NCI-H2029 treated with DMSO at 0.1 percent for 48 hours (cell line): ENCODE measurements around the gene MYH6.
"Not testable (repeated sequence)": the region's sequence is repeated elsewhere in the genome, so short reads cannot be mapped to it uniquely, and the experiment has no call there.

Experiments
- DNase-seq: peaks from one replicate; lab custom pipeline; 2025; lab: John Stamatoyannopoulos, UW

Gene MYH6

DNA sequence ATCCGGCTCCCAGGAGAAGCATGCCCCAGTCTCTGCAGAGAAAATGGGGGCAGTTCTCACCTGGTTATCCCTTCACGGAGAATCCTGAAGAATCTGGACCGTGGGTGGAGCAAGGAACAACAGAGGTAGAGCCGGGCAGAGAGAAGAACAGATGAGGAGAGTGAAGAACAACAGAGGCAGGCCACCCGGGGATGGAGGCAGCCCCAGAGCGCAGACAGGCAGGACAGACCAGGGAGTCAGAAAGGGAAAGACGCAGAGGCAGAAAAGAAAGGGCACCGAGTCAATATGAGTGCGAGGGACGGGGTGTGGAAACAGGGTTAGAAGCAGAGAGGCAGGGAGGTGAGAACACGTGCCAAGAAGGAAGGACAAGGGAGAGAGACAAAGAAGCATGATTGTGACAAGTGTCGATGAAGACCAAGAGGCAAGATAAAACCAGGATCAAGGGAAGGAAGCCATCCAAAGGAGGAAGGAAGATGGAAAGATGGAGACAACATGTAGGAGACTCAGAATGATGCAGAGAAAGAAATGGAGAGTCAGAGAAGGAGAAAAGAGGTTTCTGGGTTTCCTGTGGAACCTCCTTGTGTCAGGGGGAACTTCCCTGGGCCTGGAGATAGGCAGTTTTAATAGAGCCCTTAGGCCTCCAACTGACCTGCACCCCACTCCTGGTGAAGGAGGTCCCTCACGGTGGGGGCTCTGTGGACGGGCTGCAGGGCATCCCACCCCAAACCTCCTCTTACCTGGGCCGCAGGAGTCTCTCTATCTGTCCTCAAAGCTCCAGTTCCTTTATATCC lies at the start of gene MYH6:
Gene MYH6 (minus strand): TSS at position 758 of the 791 bp plus-strand sequence. CDS start 1,050 bp downstream, outside the sequence.
- DNase-seq: no peak

DNA sequence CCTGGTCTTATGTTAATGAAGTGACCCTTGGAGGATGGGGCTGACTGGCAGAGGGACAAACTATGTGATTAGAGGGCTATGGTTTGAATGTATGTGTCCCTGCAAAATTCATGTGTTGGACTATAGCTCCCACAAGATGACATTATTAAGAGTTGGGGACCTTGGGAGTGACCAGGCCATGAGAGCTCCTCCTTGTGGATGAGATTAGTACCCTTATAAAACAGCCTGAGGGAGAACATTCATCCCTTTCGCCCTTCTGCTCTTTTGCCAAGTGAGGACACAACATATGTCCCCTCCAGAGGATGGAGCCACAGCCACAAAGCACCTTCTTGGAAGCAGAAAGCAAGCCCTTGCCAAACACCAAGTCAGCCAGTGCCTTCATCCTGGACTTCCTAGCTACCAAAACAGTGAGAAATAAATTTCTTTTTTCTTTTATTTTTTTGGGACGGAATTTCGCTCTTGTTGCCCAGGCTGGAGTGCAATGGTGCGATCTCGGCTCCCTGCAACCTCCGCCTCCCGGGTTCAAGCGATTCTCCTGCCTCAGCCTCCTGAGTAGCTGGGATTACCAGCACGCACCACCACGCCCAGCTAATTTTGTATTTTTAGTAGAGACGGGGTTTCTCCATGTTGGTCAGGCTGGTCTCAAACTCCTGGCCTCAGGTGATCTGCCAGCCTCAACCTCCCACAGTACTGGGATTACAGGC lies 49.0 kb upstream of the MYH6 start:
- DNase-seq: not testable (repeated sequence)

DNA sequence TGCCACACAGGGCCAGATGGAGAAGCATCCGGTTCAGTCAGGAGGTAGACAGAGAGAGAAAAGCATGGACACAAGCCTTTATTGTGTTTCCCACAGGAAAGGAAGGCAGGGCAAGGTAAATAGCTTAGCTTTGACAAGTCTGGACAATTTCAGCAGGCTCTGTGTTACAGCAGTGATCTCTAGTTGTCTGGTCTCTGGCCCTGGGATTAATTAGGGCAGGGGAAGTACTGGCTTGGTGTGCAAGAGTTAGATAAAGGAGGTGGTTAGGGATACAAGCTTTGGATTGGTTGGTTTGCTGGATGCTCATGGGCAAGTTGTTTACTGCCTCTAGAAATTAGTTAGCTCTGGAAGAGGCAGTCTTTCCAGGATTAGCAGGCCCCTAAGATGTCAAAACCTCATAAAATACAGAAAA lies 46.4 kb upstream of the MYH6 start:
- DNase-seq: no peak

DNA sequence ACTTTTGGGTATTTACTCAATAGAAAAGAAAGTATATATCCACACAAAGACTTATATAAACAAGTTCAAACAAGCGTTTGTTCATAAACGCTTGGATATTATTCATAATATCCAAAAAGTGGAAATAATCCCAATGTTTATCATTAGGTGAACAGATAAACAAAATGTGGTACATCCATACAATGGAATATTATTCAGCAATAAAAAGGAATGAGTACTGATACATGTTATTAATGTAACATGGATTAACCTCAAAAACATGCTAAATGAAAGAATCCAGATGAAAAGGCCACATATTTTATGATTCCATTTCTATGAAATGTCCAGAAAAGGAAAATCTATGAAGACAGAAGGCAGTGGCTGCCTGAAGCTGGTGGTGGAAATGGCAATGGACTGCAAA lies 44.2 kb upstream of the MYH6 start:
- DNase-seq: no peak

DNA sequence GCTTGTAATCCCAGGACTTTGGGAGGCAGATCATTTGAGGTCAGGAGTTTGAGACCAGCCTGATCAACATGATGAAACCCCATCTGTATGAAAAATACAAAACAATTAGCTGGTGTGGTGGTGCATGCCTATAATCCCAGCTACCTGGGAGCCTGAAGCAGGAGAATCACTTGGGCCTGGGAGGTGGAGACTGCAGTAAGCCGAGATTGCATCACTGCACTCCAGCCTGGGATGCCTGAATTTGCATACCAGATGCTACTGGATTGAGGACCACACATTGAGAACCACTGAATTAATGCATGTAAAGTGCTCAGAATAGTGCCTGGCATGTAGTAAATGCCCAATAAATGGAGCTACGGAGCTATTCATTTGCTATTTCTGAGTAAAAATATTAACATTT lies 42.3 kb upstream of the MYH6 start:
- no peak for DNase-seq

DNA sequence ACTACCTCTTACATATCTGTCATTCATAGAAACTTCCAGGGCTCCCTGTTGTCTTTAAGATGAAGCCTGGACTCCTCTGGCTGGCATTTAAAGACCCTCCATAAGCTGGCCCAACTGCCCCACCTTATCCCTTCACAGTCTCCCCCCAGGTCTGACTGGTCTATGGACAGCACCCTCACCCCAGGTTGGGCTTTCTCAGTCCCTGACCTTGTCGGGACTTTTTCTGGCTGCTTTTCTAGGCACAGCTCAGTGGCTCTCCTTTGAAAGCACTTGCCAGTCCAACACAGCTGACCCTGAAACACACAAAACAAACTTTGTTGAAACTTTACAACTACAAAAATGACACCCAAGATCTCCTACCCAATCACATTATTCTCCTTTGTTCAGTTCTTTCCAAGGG lies 41.2 kb upstream of the MYH6 start:
- no peak for DNase-seq

DNA sequence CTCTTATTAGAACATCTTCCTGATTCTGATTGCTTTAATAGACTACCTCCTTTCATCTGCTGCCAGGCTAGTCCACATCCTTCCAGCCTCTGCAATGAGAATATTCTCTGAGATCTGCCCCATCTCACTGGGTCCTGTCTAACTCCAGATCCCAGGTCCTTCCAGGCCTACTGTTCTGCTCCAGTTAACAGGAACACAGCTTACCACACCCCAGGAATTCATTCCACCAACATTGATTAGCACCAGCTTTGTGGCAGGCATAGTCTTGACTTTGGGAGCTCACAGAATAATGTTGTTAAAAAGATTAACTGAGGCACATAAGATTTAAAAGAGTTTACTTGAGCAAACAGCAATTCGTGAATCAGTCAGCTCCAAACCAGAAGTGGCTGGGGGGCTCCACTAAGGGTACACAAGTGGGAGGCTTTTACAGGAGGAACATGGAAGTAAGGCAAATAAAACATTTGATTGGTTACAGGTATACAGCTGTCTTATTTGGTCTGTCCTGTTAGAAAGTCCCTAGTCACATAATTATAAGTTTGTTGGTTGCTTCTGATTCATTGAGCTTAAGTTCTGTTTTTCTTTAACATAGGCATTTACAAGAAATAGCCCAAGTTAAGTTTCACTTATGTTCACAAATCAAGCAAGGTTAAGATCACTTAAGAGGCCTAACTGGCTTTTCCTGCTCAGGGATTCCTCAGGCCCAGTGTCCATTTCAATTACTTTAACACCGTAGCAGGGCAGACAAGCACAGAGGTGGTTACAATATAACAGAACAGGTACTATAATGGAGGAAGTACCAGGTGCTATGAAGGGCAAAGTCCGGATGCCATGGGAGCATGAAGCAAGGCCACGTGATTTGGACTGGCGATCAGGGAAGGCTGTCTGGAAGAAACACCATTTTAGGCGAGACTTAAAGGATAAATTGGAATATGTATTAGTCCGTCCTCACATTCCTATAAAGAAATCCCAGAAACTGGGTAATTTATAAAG lies 39.6 kb upstream of the MYH6 start:
- no peak for DNase-seq

DNA sequence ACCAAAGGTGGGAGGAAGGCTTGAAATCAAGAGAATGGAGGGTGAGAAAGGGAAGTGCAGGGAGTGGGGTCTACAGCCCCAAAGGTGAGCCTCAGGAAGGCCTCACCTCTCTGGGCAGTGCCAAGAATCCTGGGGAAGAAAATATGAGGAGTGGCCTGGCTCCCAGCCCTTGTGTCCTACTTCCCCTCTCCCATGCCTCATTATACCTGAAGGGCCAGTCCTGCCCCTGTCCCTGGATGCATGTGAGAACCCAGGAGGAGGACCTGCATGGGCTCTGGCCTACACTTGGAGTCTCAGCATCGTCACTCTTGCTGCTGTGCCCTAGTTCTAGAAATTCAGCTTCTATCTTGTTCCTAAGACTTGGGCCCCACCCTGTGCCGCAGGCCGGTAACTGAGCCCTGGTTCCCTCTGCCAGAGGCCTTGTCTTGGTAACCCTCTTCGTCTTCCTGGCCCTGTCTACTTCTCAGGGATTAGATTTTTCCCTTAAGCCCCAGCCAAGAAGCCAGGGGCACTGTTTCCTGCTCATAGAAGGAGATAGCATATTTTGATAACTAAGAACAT lies 38.3 kb upstream of the MYH6 start:
- DNase-seq: no peak

DNA sequence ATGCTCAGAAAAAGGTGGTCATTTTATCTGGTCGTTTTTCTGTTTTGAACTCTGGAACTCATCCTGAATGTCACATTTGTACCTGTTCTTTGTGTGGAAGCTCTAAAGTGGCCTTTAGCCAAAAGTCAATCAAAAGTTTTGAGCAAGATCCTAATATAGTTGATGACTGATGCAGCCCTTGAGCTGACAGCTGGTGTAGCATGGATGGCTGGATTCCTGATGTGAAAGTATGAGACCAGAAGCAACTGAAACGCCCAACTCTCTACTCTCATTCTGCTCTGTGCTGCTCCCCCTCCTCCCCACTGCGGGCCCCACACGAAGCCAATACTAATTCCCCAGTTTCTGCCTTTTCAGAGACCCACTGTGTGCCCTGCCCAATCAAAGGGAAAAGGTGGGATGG lies 37.7 kb upstream of the MYH6 start:
- no peak for DNase-seq

DNA sequence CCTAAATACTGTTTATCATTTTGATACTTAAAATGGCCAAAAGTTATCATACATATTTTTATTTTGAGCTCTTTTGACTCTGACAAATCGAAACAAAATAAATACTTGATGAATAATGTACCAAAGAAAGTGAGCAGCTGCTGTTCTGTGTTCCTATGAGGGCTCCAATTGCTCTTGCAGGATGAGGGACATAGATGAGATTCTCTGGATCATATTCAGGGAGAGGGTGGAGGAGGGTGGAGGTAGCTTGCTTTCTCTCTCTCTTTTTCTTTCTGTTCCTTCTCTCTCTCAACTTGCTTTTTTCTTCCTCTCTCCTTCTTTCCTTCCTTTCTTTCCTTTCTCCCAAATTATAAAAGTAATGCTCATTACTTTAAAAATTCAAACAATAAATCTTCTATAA lies 36.2 kb upstream of the MYH6 start:
- no peak for DNase-seq

DNA sequence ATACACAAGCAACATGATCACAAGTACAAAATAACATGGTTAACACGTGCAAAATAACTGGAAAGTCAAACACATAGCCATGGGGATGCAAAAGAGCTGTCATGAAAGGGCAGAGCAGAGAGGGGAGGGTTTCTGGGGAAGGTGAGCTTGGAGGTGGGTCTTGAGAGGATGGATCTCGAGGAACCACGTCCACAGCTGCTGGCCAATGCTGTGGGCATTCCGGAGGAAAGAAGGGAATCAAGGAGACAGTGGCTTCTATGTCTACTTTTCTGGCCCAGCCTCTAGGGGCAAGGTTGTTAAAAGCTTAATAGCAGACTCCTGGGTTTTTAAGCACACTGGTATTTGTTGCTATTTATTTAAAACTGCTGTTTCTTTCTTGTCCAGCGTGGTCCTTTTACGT lies 35.8 kb upstream of the MYH6 start:
- DNase-seq: no peak

DNA sequence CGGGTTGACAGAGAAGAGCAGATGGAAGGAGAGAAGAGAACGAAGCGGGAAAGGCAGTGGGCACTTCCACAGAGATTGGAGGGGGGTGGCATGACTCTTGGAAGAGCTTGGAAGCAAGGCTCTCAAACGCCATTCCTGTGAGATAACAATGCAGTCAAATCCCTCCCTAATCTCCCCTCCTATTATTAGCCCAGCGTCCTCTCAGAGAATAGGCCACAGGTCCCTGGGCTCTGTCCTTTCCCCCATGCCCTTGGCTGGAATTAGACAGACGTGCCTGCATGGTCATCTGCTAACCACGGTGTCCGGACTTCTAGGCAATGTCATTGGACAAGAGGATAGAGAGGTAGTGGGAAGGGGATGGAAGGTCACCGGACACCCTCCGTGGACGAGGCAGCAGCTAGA lies 35.3 kb upstream of the MYH6 start:
- DNase-seq: no peak

DNA sequence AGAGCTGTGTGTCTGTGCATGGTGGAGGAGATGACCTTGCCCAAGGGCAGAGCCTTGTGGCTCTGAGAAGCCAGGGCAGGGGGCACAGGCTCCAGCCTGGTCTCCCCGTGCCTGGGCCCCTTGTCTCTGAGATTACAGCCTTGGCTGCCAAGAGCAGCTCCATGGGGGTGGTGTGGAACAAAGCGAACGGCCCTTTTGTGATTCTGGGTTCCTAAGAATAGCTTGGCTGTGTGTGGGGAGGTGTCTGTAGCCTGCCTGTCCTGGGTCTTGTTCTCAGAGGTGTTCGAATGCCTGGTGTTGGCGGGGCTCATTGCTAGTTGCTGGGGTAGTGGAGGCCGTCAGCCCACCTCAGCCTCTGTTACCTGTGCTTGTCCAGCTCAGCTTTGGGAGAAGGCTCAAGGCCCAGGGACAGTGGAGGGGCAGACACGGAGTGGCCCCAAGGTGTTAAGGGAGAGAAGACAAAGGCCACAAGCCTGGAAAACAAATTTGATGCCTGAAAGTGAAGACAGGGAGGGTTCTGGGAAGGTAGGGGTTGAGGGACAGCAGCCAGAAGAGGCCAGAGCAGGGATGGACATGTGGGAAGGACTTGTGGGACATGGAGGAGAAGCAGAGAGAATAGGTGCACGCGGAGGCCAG lies 34.8 kb upstream of the MYH6 start:
- DNase-seq: no peak

DNA sequence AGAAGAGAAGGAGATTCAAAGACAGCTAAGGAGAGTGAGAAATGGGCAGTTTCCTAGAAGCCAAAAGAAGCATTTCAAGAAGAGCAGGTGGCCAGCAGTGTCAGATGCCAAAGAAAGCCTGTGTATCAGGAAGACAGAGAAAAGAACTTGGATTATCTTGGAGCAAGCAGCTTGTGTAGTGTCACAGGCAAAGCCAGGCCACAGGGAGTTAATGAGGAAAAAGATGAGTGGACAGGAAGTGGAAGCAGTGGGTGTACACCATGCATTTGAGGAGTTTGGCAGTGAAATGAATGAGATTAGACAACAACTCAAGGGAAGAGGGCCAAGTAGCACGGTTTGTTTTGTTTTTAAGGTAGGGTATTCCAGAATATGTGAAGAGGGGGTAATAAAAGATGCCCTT lies 33.0 kb upstream of the MYH6 start:
- DNase-seq: peak; percentile 96

DNA sequence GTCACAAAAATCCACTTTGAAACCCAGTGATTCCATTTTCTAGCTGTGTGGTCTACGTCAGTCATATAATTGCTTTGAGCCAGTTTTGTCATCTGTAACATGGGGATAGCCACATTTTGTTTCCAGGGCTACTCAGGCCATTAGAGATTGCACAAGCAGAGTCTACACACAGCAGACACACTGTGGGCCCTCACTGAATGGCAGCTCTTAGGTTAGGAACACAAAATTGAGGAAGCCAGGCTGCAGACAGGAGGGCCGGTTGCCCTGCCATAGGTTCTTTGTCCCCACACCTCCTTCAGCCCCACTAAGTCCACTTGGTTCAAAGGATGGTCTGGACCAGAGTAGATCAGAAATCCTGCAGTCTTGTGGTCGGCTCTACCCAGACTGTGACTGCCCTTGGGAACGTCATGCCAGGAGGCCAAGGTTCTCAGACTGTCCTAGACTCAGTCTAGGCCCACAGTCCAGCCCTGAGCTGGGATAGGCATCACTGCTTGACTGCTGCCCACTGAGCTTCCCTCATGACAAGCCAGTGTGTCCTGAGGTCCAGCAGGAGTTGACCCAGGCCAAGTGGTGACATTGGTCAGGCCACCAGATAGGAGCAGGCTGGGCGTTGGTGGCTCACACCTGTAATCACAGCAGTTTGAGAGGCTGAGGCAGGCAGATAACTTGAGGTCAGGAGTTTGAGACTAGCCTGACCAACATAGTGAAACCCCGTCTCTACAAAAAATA lies 31.2 kb upstream of the MYH6 start:
- DNase-seq: no peak

DNA sequence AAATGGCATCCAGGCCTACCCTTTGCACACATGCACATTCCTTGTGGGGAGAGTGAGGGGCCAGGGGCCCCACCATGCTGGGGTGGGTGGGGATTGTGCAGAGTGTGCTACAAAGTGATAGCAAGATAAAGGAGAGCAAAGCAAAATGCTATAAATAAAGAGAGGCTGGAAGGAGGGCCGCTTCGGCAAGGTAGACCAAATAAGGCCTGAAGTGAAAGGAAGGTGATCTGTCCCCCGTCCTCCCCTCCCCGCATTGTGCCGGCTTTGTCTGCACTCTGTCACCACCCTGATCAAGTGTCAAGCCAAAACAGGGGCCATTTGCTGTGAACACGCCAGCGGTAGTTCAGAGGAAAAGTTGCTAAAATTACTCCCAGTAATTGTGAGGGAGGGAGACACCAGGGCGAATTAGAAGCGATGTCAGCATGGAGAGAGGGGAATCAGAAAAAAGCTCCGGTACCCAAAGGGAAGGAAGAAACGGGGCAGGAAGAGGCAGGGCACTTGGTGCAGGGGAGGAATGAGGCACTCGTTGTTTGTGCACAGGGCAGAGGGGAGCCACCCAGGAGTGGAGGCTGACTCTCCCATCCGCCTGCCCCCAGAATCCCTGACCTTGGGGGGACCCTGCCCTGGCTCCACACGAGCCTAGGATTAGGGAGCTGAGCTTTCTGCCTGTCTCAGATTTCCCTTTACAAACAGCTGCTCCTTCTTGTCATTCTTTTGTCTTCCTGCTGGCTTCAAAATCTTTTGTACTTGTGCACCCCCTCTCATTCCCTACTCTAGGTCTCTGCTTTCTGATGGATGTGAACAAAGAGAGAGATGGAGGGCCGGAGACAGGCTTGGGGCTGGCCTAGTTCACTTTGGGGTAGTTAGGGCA lies 30.3 kb upstream of the MYH6 start:
- DNase-seq: no peak

DNA sequence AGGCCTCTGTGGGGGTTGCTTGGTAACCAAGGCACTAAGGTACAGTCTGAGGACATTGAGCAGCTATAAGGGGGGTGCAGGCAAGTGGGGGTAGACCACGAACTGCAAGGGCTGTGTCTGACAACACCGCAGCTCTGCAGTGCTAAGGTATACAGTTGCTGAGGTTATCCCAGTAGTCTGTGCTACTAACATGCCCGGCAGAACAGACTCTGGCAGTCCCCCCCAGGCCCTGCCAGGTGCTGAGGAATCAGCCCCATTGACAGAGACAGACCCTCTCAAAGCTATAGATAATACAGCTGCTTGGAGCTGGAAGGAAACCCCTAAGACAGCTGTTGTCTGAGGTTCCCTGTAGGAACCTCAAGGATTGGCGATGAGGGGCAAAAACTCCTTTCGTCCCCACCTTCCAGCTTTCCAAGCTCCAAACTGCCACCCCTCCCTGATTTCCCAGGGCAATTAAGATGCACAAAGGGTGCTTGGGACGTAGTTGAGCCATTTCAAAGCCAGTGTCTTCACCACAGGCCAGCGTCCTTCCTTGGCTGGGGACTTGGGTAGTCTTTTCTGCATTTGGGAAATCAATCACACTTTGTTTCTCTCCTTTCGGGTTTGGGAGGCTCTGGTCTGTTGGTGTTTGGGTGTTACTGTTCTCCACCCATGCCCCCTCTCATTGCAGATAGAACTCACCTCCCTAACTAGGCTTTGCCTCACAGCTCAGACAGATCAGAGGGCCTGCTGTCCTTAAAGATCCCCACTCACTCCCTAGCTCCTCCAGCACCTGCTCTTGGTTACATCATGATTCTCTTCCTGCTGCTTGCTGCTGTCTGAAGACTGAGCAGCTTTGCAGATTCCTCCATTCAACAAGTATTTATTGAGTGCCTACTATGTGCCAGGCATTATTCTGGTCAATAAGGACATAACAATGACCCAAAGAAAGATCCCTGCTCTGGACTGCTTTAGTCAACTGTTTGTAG lies 29.3 kb upstream of the MYH6 start:
- DNase-seq: no peak

DNA sequence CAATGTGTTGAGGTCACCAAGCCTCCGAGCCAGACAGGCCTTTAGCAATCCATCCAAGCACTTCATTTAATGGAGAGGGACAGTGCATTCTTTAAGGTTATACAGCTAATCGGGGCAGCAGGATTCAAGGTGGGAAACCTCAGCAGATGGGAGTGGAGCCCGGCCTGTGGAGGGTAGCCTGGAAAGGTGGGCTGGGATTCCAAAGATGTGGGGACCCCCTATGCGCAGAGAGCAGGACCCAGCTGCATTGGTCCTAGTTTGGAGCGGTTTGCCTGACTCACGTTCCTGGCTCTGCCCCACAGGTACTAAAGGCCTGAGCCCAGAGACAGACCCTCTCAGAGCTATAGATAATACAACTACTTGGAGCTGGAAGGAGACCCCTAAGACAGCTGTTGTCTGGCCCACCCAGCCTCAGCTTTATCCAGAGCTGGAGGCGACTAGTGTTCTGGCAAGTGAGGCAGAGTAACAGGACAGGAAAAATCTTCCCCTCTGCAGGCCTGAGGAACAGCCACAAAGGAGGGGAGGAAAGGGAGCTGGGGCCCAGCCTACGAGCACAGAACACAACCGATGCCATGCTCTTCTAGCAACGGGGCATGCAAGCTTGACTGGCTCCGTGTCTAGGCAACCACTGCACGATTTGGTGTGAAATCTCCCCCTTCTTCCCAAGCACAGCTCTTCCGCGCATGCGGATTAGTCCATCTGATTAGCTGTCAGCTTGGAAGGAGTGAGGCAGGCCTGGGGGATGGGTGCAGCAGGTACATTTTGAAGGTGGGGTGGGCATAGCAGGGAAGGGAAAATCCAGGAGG lies 28.5 kb upstream of the MYH6 start:
- DNase-seq: no peak
